Nephron progenitor cell (in vitro differentiated cells): ENCODE results near the gene FBXL5.

Experiments used
- DNase-seq: peaks from one replicate; pipeline ENCODE4 v3.0.0; 2021
- H3K27ac Mint-ChIP-seq: 2 replicates; pipeline ENCODE4 v1.8.0; 2021; ENCODE audit warnings: mild to moderate bottlenecking, moderate library complexity, mixed read lengths
- H3K27me3 Mint-ChIP-seq: 2 replicates; pipeline ENCODE4 v1.8.0; 2021; ENCODE audit warnings: mild to moderate bottlenecking, low read depth, mixed read lengths; ENCODE audit not compliant: poor library complexity
- H3K36me3 Mint-ChIP-seq: 2 replicates; pipeline ENCODE4 v1.8.0; 2021; ENCODE audit warnings: low read depth, mixed read lengths
- H3K4me1 Mint-ChIP-seq: 2 replicates; pipeline ENCODE4 v1.8.0; 2021; ENCODE audit warnings: mixed read lengths
- H3K4me3 Mint-ChIP-seq: 2 replicates; pipeline ENCODE4 v1.8.0; 2021; ENCODE audit warnings: mild to moderate bottlenecking, moderate library complexity, mixed read lengths
- H3K9me3 Mint-ChIP-seq: 2 replicates; pipeline ENCODE4 v1.8.0; 2021; ENCODE audit warnings: mild to moderate bottlenecking, moderate library complexity, mixed read lengths
- CTCF ChIP-seq: fragments of 200-600 bp; sonication (generic); IDR thresholded peaks from 2 replicates; pipeline ENCODE4 v1.5.0; 2021; ENCODE audit warnings: antibody characterized with exemption

FBXL5 gene

GRCh38 chr4:15658781-15659180 lies 3.6 kb upstream of the FBXL5 start:
- no peaks in the 10 kb centered on the region for H3K9me3 Mint-ChIP-seq
- no peak overlapping the region for H3K4me3 Mint-ChIP-seq
- DNase-seq = no peak
- peaks cover 5% of the 10 kb centered on the region for H3K36me3 Mint-ChIP-seq
- no peak overlapping the region for H3K27ac Mint-ChIP-seq
- no peak for TF ChIP-seq CTCF
- peaks cover 11% of the 10 kb centered on the region for H3K4me1 Mint-ChIP-seq
- H3K27me3 Mint-ChIP-seq = peaks cover 3% of the 10 kb centered on the region

GRCh38 chr4:15658136-15658770 lies 3.1 kb upstream of the FBXL5 start:
- Mint-ChIP-seq H3K9me3 (no peaks in the 10 kb centered on the region), H3K27ac (no peak overlapping the region), H3K4me1 (peaks cover 16% of the 10 kb centered on the region), H3K27me3 (peaks cover 3% of the 10 kb centered on the region), H3K4me3 (no peak overlapping the region), H3K36me3 (peaks cover 5% of the 10 kb centered on the region)
- no peak for DNase-seq
- TF ChIP-seq CTCF = no peak

- peaks cover 5% of the 10 kb centered on the region for H3K36me3 Mint-ChIP-seq
- no peaks in the 10 kb centered on the region for H3K9me3 Mint-ChIP-seq
- H3K27me3 Mint-ChIP-seq = peaks cover 3% of the 10 kb centered on the region
- no peak overlapping the region for H3K4me3 Mint-ChIP-seq
- no peak overlapping the region for H3K27ac Mint-ChIP-seq
- TF ChIP-seq CTCF = no peak
- no peak for DNase-seq
- H3K4me1 Mint-ChIP-seq = peaks cover 25% of the 10 kb centered on the region
Measured at GRCh38 chr4:15657366-15657765, 2.2 kb upstream of the FBXL5 start.

GRCh38 chr4:15656038-15656470 lies 897 bp upstream of the FBXL5 start:
- H3K4me3 Mint-ChIP-seq = peak overlapping the region; percentile 90
- no peak for DNase-seq
- peaks cover 3% of the 10 kb centered on the region for H3K27me3 Mint-ChIP-seq
- peaks cover 5% of the 10 kb centered on the region for H3K36me3 Mint-ChIP-seq
- no peak for TF ChIP-seq CTCF
- H3K9me3 Mint-ChIP-seq = no peaks in the 10 kb centered on the region
- peaks cover 38% of the 10 kb centered on the region for H3K4me1 Mint-ChIP-seq
- H3K27ac Mint-ChIP-seq = peak overlapping the region; percentile 95

GRCh38 chr4:15654593-15655222 lies 449 bp downstream of the FBXL5 start:
- TF ChIP-seq CTCF = no peak
- Mint-ChIP-seq H3K27me3 (peaks cover 3% of the 10 kb centered on the region), H3K9me3 (no peaks in the 10 kb centered on the region), H3K4me1 (peaks cover 51% of the 10 kb centered on the region), H3K27ac (peak overlapping the region; percentile 99), H3K4me3 (peak overlapping the region; percentile 99), H3K36me3 (peaks cover 5% of the 10 kb centered on the region)
- no peak for DNase-seq
